Calu3 (cell line): ENCODE results near the gene NFE2L2. TPM values are rescaled to one million over a fixed set of nuclear protein-coding genes. Genes with fewer than 3 reads are reported as not detected.

ENCODE experiments used
- BruUV-seq: library from RNA; stranded (reverse); fragments of 400-500 nt; replicated peaks from 2 replicates; lab custom pipeline; 2021; lab: Mats Ljungman, UMichigan
- CTCF ChIA-PET: fragments of 300-600 bp; sonication (Branson Sonifier 250); formaldehyde crosslinking; loops from one replicate; lab custom pipeline; 2022; ENCODE audit warnings: antibody characterized with exemption; lab: Charles Lee
- DNase-seq: peaks from one replicate; pipeline ENCODE4 v3.0.0; 2022
- H3K27ac Mint-ChIP-seq: one replicate; pipeline ENCODE4 v1.8.0; 2022; ENCODE audit warnings: mixed read lengths; ENCODE audit not compliant: unreplicated experiment
- H3K27me3 Mint-ChIP-seq: one replicate; pipeline ENCODE4 v1.8.0; 2022; ENCODE audit warnings: mixed read lengths; ENCODE audit not compliant: unreplicated experiment
- H3K36me3 Mint-ChIP-seq: one replicate; pipeline ENCODE4 v1.8.0; 2022; ENCODE audit warnings: mild to moderate bottlenecking, moderate library complexity, mixed read lengths; ENCODE audit not compliant: insufficient read depth, unreplicated experiment
- H3K4me1 Mint-ChIP-seq: one replicate; pipeline ENCODE4 v1.8.0; 2022; ENCODE audit warnings: mild to moderate bottlenecking, low read depth, mixed read lengths; ENCODE audit not compliant: unreplicated experiment
- H3K4me3 Mint-ChIP-seq: one replicate; pipeline ENCODE4 v1.8.0; 2022; ENCODE audit warnings: mild to moderate bottlenecking, low read depth, moderate library complexity, mixed read lengths; ENCODE audit not compliant: unreplicated experiment
- H3K9me3 Mint-ChIP-seq: one replicate; pipeline ENCODE4 v1.8.0; 2022; ENCODE audit warnings: low read depth, mixed read lengths; ENCODE audit not compliant: unreplicated experiment
- CTCF ChIP-seq: fragments of 200-600 bp; IDR thresholded peaks from one replicate; pipeline ENCODE4 v1.8.0; 2022; ENCODE audit warnings: antibody characterized with exemption; ENCODE audit not compliant: unreplicated experiment
- intact Hi-C: fragments of 100-400 bp; cut with micrococcal nuclease; formaldehyde crosslinking; loops from one replicate; pipeline ENCODE4 v1.10.0; 2022; ENCODE audit not compliant: unreplicated experiment
- total RNA-seq: library from RNA; stranded (reverse); gene quantifications from 2 replicates; pipeline ENCODE4 v1.2.3, GENCODE V29; 2022

The NFE2L2 gene
- total RNA-seq, 1 experiment from 2014 or later, result 128 TPM

DNA sequence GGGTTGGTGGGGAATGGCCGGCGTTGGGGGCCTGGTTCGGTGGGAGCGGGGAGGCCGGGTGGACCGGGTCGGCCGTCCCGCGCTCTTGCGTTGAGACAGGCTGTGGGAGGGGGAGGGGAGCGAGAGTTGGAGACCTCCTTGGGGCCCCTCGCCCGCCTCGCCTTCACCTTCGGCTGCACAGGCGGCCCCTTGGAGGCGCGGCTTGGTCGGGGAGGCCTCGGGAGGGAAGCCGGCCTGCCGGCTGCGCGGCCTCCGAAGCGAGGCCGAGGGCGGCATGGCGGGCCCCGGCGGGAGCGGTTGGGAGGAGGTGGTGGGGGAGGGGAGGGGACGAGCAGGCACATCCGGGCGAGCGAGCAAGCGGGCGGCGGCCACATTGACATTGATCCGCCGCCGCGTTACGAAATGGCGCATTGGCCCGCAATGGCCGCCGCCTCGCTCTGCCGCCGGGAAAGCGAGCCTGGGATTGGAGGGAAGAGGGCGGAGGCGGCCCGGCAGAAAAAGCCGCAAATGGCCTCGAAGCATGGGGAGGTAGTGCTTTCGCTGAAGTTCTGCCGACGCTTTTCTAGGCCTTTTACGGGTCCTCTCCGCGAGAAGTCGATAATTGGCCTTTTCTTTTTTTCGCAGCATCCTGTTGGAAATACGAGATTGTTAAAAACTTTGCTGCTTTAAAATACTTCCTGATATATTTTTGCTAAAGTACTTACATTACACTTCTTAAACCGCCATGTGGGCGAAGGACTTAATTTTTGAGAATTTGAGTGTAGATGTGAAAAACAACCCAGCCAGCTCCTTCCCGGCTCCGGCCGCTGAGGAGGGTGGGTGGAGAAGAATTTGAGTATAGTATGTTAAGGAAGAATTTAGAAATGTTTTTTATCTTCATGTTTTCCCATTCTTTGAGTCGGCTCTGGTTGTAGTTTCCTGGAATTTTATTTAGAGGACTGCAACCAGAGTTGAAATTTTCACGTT lies 51.4 kb downstream of the NFE2L2 start:
- CTCF ChIA-PET, result interaction anchor here (0.7 to 2.2 kb wide), 2 partner anchors 14 to 48 kb away, joined by 3 to 14 read pairs; no protein-coding TSS in a partner anchor
- peak overlapping the region; percentile 100 for H3K27ac Mint-ChIP-seq
- no peak for TF ChIP-seq CTCF
- H3K36me3 Mint-ChIP-seq, result peaks cover 78% of the 10 kb centered on the region
- H3K4me3 Mint-ChIP-seq, result peak overlapping the region; percentile 85
- H3K27me3 Mint-ChIP-seq, result peaks cover 13% of the 10 kb centered on the region
- H3K9me3 Mint-ChIP-seq, result no peaks in the 10 kb centered on the region
- BruUV-seq, result no TSS peak
- DNase-seq, result peak; percentile 94
- peaks cover 29% of the 10 kb centered on the region for H3K4me1 Mint-ChIP-seq
- intact Hi-C loops, result loop anchor here (1.0 to 2.0 kb wide), 2 partner anchors 26 to 42 kb away; no protein-coding TSS in a partner anchor

DNA sequence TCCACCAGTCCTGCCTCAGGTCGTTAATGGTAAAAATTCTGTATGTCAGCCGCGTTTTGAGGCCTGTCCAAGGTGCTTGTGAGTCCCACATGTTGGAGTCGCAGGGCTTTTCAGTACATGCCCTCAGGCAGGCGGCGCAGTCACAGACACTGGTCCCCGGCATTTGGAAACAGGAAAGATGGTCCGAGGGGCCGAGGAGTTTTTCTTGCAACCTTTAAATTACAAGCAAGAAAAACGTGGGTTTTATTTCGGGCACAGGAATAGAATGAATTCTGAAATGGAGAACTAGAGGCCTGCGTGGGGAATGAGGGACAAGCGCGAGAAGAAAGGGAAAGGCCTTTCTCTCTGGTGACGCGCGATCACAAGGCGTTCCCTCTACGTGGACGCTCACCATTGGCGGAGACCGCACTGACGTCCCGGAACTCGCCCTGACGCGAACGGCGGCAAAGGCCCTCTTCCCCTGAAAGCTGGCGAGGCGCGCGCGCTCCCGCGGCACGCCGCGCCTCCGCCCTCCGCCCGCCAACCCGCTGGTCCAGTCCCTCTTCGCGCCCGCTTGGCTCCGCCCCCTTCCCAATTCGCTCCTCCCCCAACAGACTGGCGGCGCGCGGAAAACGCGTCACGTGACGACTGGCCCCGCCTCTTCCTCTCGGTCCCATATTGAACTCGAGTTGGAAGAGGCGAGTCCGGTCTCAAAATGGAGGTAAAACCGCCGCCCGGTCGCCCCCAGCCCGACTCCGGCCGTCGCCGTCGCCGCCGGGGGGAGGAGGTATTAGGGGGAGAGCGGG lies 52.2 kb downstream of the NFE2L2 start, which contains the start of gene HNRNPA3:
TSS of gene HNRNPA3 (plus strand) at position 689 of the 785 bp plus-strand sequence. CDS start at position 695, 6 bp downstream.
- CTCF ChIA-PET, result interaction anchor here (0.7 to 1.3 kb wide), 5 partner anchors 10 to 54 kb away, joined by 3 to 7 read pairs (median 4); no protein-coding TSS in a partner anchor
- H3K36me3 Mint-ChIP-seq, result peaks cover 69% of the 10 kb centered on the region

GRCh38 chr2:177211576-177212105 lies 52.9 kb downstream of the NFE2L2 start:
- Mint-ChIP-seq H3K4me1 (peaks cover 16% of the 10 kb centered on the region), H3K36me3 (peaks cover 62% of the 10 kb centered on the region), H3K4me3 (peak overlapping the region; percentile 85), H3K9me3 (no peaks in the 10 kb centered on the region), H3K27ac (peak overlapping the region; percentile 100), H3K27me3 (peaks cover 13% of the 10 kb centered on the region)
- no peak for DNase-seq
- intact Hi-C loops, result loop anchor here (1.0 to 2.0 kb wide), 2 partner anchors 25 to 40 kb away; no protein-coding TSS in a partner anchor
- no peak for TF ChIP-seq CTCF
- CTCF ChIA-PET, result interaction anchor here (0.8 to 1.3 kb wide), 4 partner anchors 9 to 55 kb away, joined by 3 to 7 read pairs (median 4); no protein-coding TSS in a partner anchor
- TSS peak; percentile 95 for BruUV-seq

More for the DNA sequence above, 52.2 kb downstream of the NFE2L2 start, which contains the start of gene HNRNPA3:
- Mint-ChIP-seq H3K9me3 (no peaks in the 10 kb centered on the region), H3K27ac (peak within 1 kb of the TSS; percentile 100), H3K27me3 (peaks cover 13% of the 10 kb centered on the region), H3K4me3 (peak within 1 kb of the TSS; percentile 85), H3K4me1 (peaks cover 23% of the 10 kb centered on the region)
- BruUV-seq, result no TSS peak
- TF ChIP-seq CTCF, result no peak
- peak; percentile 99 for DNase-seq
- intact Hi-C loops, result loop anchor here (1.0 to 2.0 kb wide), 2 partner anchors 25 to 41 kb away; no protein-coding TSS in a partner anchor
